RWPE1 (cell line): ENCODE results near the gene RBM48.

ENCODE experiments used
- CTCF ChIA-PET: fragments of 350-600 bp; sonication (Branson Sonifier 250); formaldehyde crosslinking; extraction: SDS; loops from one replicate; lab custom pipeline; 2021; lab: Yijun Ruan, JAX
- POLR2A ChIA-PET: fragments of 400-600 bp; formaldehyde crosslinking; extraction: SDS; loops from one replicate; lab custom pipeline; 2020; ENCODE audit warnings: antibody characterized with exemption; ENCODE audit not compliant: low non-redundant PET; lab: Yijun Ruan, JAX
- DNase-seq: peaks from one replicate; pipeline ENCODE4 v3.0.0; 2012; ENCODE audit warnings: low spot score
- H3K27ac ChIP-seq: fragments of 450-650 bp; 2 replicates; pipeline ENCODE4 v1.5.1; 2017
- TF ChIP-seq, protein P1 (sequence below): fragments of 450-650 bp; conservative IDR thresholded peaks from 2 replicates; pipeline ENCODE4 v1.5.1; 2017; ENCODE audit warnings: low read depth, mild to moderate bottlenecking

Gene RBM48

DNA sequence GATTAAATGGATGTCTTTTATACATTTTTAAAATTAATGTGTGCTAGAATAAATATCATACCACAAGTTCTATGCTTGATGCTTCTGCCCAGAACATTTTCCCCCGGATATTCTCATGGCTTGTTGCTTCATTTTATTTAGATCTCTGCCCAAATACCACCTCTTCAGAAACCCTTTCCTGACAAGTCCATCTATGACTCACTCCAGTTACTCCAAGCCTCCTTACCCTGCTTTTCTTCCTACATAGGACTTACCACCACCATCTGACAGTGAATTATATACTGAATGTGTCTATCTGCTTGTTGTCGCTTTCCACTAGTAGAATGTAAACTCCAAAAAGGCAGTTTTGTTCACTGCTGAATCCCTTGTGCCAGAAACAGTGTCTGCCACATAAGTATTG, 31.7 kb upstream of the RBM48 start:
- POLR2A ChIA-PET = no interaction called here

DNA sequence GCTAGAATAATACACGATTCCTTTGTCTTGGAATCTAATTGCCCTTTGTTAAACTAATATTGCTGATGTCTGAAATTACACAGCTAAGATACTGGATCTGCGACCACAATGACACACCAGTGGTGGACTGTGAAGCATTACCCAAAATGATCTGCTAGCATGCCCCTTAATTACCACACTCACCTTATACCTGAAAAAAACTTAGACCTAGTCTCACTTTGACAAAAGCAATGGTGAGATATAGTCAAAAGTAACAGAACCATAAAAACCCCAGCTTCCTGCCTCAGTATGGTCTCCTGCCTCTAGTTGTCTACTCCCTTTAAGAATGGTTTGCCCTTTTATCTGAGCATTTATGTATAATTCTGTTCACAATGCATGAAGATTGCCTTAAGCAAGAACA, 30.0 kb upstream of the RBM48 start:
- CTCF ChIA-PET = no interaction called here
- POLR2A ChIA-PET = interaction anchor here (0.7 kb wide), 1 partner anchor 733 kb away, joined by 6 read pairs; no protein-coding TSS in a partner anchor

More for the DNA sequence above, 31.7 kb upstream of the RBM48 start:
- no peak for DNase-seq
- no peak overlapping the region for H3K27ac ChIP-seq
- TF ChIP-seq, protein P1, sequence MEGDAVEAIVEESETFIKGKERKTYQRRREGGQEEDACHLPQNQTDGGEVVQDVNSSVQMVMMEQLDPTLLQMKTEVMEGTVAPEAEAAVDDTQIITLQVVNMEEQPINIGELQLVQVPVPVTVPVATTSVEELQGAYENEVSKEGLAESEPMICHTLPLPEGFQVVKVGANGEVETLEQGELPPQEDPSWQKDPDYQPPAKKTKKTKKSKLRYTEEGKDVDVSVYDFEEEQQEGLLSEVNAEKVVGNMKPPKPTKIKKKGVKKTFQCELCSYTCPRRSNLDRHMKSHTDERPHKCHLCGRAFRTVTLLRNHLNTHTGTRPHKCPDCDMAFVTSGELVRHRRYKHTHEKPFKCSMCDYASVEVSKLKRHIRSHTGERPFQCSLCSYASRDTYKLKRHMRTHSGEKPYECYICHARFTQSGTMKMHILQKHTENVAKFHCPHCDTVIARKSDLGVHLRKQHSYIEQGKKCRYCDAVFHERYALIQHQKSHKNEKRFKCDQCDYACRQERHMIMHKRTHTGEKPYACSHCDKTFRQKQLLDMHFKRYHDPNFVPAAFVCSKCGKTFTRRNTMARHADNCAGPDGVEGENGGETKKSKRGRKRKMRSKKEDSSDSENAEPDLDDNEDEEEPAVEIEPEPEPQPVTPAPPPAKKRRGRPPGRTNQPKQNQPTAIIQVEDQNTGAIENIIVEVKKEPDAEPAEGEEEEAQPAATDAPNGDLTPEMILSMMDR = no peak
- CTCF ChIA-PET = no interaction called here

DNA sequence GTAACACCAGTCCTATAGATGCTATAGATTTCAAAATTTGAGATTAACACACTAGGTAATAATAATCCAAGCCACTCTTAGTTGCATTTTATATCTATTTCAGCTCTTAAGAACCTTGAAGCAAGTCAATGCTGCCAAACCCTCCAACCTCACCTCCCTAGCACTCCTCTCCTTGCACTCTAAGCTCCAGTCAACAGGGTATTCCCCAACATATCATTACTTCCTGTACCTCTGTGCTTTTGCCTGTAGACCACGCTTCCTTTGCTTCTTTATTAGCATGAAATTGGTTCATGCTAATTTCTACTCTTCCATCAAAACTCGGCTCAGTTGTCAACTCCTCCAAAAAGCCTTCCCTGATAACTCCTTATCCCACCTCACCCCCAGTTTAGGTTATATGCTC, 24.8 kb upstream of the RBM48 start:
- POLR2A ChIA-PET = no interaction called here
- no peak overlapping the region for H3K27ac ChIP-seq
- no peak for DNase-seq
- CTCF ChIA-PET = no interaction called here
- TF ChIP-seq, protein P1 = no peak

More for the DNA sequence above, 30.0 kb upstream of the RBM48 start:
- DNase-seq = no peak
- TF ChIP-seq, protein P1 = no peak
- H3K27ac ChIP-seq = no peak overlapping the region

DNA sequence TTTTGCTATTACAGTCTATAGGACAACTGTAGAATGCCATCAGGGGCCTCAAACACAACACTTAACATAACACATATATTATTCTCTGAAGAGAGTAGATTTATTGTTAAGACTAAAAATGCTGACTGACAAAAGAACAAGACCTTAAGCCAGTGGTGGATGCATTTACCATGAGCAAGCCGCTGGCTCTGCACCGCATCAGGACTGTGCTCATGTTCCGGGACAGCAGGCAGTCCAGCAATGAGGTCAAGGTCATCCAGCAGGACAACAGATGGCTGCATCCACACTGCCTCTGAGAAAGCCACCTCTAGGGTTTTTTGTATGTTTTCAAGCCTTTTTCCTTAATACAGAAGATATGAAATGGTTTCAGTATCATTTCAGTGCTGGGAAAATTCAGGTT, 24.0 kb upstream of the RBM48 start:
- no peak for DNase-seq
- ChIA-PET CTCF (no interaction called here), POLR2A (no interaction called here)
- TF ChIP-seq, protein P1 = no peak
- no peak overlapping the region for H3K27ac ChIP-seq

DNA sequence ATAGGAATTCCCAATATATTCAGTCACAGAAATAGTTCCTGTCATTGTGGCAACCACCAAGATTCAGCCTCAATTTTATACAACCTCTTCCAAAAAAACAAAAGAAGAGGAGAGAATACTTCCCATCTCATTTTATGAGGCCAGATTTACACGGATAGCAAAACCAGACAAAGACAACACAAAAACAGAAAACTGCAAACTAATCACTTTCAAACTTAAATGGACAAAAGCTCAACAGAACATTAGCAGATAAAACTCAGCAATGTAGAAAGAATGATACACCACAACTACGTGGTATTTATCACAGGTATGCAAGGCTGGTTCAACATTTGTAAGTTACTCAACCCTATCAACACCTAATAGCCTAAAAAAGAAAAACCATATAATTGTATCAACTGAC, 22.2 kb upstream of the RBM48 start:
- CTCF ChIA-PET = interaction anchor here (0.7 kb wide), 1 partner anchor 37 kb away, joined by 3 read pairs; no protein-coding TSS in a partner anchor
- no peak overlapping the region for H3K27ac ChIP-seq
- no peak for DNase-seq
- TF ChIP-seq, protein P1 = no peak
- POLR2A ChIA-PET = no interaction called here

DNA sequence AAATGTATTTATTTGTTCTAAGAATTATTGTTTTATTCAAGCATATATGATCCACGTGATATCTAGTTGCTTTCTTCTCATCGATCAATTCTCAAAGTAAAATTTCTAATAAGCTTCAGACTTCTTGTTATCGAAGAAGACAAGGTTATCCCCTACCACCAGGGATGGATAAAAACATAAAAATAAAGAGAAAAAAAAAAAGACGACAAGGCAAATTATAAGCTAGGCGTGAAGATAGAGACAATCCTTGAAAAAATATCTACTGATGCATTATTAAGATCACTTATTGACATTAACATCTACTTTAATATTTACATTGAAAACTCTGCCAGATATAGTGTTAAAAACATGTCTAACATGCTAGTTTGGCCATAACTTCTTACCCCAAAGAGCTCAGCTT, 19.6 kb upstream of the RBM48 start:
- CTCF ChIA-PET = no interaction called here
- TF ChIP-seq, protein P1 = no peak
- H3K27ac ChIP-seq = no peak overlapping the region
- no peak for DNase-seq
- POLR2A ChIA-PET = no interaction called here
